HG03460 (cell line): ENCODE results near the gene PDE11A.

ENCODE experiments used
- ATAC-seq: cut with Tn5 transposase; IDR thresholded peaks from one replicate; pipeline ENCODE4 v1.9.1; 2021; ENCODE audit not compliant: unreplicated experiment

Gene PDE11A

GRCh38 chr2:177585234-177585863, 487.2 kb downstream of the PDE11A start:
- ATAC-seq: no peak

- ATAC-seq: no peak
These were observed 488.4 kb downstream of the PDE11A start for GRCh38 chr2:177584030-177584692.

- ATAC-seq: no peak
These were observed 490.6 kb downstream of the PDE11A start for GRCh38 chr2:177582000-177582399.

DNA sequence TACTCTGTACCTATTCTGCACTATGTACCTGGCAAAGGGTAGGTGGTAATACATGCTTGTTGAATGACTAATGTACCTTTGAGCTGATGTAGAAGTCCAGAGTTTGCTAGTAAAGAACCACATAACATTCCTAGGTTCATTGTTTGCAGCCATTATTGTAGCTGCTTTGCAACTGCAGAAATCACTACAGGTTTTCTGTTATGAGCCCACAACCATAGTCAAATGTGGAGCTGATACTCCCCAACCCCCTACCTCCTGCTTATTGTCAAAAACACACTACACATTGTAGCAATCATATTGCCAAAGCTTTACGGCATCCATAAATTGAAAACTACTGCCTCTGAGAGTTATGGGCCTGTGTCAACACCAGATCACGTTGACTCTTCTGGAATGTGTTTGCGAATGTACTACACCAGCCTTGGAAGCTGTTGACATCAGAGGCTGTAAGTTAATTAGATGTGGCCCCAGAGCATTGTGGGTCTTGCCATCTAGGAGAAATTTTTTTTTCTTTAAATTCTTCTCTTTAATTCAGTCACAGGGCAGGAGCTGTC, 493.0 kb downstream of the PDE11A start:
- no peak for ATAC-seq

GRCh38 chr2:177578454-177578853, 494.1 kb downstream of the PDE11A start:
- ATAC-seq: no peak

GRCh38 chr2:177577075-177577474, 495.5 kb downstream of the PDE11A start:
- no peak for ATAC-seq

- no peak for ATAC-seq
These were observed 497.2 kb downstream of the PDE11A start for GRCh38 chr2:177575358-177575757.

DNA sequence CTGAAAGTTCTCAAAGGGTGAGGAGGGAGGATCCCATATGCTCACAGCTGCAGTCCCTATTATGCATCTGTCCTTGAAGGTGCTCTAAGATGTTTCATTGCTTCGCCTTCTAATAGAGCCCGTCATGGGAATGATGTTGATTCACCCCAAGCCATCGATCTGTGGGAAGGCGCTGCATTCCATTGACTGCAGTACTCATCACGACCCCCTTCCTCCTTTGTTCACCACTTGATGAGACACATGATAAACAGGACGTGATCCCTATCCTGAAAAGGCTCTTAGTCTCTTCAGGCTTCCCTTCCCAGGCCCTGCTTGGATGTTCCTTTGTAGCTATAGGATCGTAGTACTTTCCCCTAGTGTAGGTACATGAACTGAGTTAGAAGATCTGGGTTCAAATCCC, 498.2 kb downstream of the PDE11A start:
- no peak for ATAC-seq
